Loucy (cell line): ENCODE data around the gene OPHN1.

Experiments
- CTCF ChIP-seq: fragments of 200-600 bp; sonication (generic); conservative IDR thresholded peaks from 2 replicates; pipeline ENCODE4 v1.5.1; 2014; ENCODE audit warnings: mild to moderate bottlenecking, antibody characterized with exemption, low read length
- EZH2phosphoT487 ChIP-seq: fragments of 200-600 bp; IDR thresholded peaks from 2 replicates; pipeline ENCODE4 v1.6.1; 2018; ENCODE audit warnings: antibody characterized with exemption, mild to moderate bottlenecking, moderate library complexity, borderline replicate concordance

- no peak for TF ChIP-seq CTCF
- no peak for TF ChIP-seq EZH2phosphoT487
Observed at GRCh38 chrX:68454476-68455150, 21.3 kb upstream of the OPHN1 start.
